H1 (cell line): ENCODE results near the gene RHD. TPM values are rescaled to one million over a fixed set of nuclear protein-coding genes. Genes with fewer than 3 reads are reported as not detected.
"Not testable (repeated sequence)": the region's sequence is repeated elsewhere in the genome, so short reads cannot be mapped to it uniquely, and the experiment has no call there.

Source experiments
- CTCF ChIA-PET: fragments of 300-600 bp; sonication (Branson Sonifier 250); formaldehyde crosslinking; loops from one replicate; lab custom pipeline; 2021; ENCODE audit not compliant: partially characterized antibody; lab: Charles Lee
- POLR2A ChIA-PET: fragments of 300-600 bp; sonication (Branson Sonifier 250); formaldehyde crosslinking; loops from one replicate; lab custom pipeline; 2021; ENCODE audit warnings: inconsistent platforms; ENCODE audit not compliant: partially characterized antibody; lab: Charles Lee
- DNase-seq, 2 experiments: peaks; one replicate each; pipeline versions ENCODE4 v3.0.0 to v3.0.0-alpha.2; 2010 to 2022; ENCODE audit warnings: low spot score in 2 of 2, low read depth in 1 of 2, mixed read lengths in 1 of 2
- FAIRE-seq: peaks from 2 replicates; lab custom pipeline; 2011; peaks lifted over from hg19 to GRCh38; lab: Jason Lieb, UNC
- H2AFZ ChIP-seq: 2 replicates; pipeline ENCODE4 v1.8.1; 2012; ENCODE audit warnings: low read length, inconsistent platforms
- H2AK5ac ChIP-seq: 2 replicates; pipeline ENCODE4 v1.6.1; 2013; ENCODE audit warnings: low read depth, low read length
- H2BK120ac ChIP-seq: replicated peaks from 2 replicates; pipeline ENCODE3; 2013; ENCODE audit warnings: low read depth, low read length, inconsistent platforms
- H2BK12ac ChIP-seq: 2 replicates; pipeline ENCODE4 v1.6.1; 2013; ENCODE audit warnings: low read depth, low read length
- H2BK15ac ChIP-seq: 2 replicates; pipeline ENCODE4 v1.6.1; 2013; ENCODE audit warnings: low read length
- H2BK20ac ChIP-seq: 2 replicates; pipeline ENCODE4 v1.6.1; 2013; ENCODE audit warnings: low read length
- H2BK5ac ChIP-seq: 2 replicates; pipeline ENCODE4 v1.6.1; 2013; ENCODE audit warnings: low read depth, low read length
- H3K14ac ChIP-seq: 2 replicates; pipeline ENCODE4 v1.6.1; 2013; ENCODE audit warnings: inconsistent platforms; ENCODE audit not compliant: insufficient read length
- H3K18ac ChIP-seq: 2 replicates; pipeline ENCODE4 v1.6.1; 2013; ENCODE audit warnings: low read length; ENCODE audit errors: extremely low read depth
- H3K23ac ChIP-seq: 2 replicates; pipeline ENCODE4 v1.6.1; 2013; ENCODE audit warnings: inconsistent platforms; ENCODE audit not compliant: insufficient read length
- H3K23me2 ChIP-seq: 2 replicates; pipeline ENCODE4 v1.6.1; 2013; ENCODE audit warnings: low read depth, low read length
- H3K27ac ChIP-seq: 2 replicates; pipeline ENCODE4 v1.6.1; 2011; ENCODE audit warnings: low read depth, low read length, inconsistent platforms
- H3K27me3 ChIP-seq, 4 experiments: replicated peaks in 1 of 4; 1 replicate in 1 of 4; 2 replicates in 3 of 4; pipeline versions ENCODE4 v1.6.1 to v1.8.1; 2011 to 2013; ENCODE audit warnings: low read length in 3 of 4, mild to moderate bottlenecking in 3 of 4, inconsistent platforms in 2 of 4, mixed read lengths in 2 of 4, moderate library complexity in 1 of 4; ENCODE audit not compliant: control insufficient read depth in 3 of 4, insufficient read depth in 3 of 4; ENCODE audit errors: extremely low read depth in 1 of 4
- H3K36me3 ChIP-seq, 4 experiments: 2 replicates each; pipeline versions ENCODE4 v1.6.1 to v1.8.1; 2011 to 2013; ENCODE audit warnings: mild to moderate bottlenecking in 4 of 4, low read length in 3 of 4, moderate library complexity in 2 of 4, control low read depth in 1 of 4, inconsistent platforms in 1 of 4; ENCODE audit not compliant: insufficient read depth in 4 of 4, control insufficient read depth in 2 of 4
- H3K4ac ChIP-seq: replicated peaks from 2 replicates; pipeline ENCODE3; 2013; ENCODE audit warnings: low read length, low read depth, mixed read lengths, inconsistent platforms; ENCODE audit not compliant: insufficient read length
- H3K4me1 ChIP-seq, 4 experiments: replicated peaks in 1 of 4; 1 replicate in 1 of 4; 2 replicates in 3 of 4; pipeline versions ENCODE4 v1.6.1 to v1.8.1; 2011 to 2013; ENCODE audit warnings: low read length in 3 of 4, inconsistent platforms in 2 of 4, mixed read lengths in 1 of 4; ENCODE audit not compliant: insufficient read depth in 4 of 4, control insufficient read depth in 3 of 4
- H3K4me2 ChIP-seq, 2 experiments: 2 replicates each; pipeline versions ENCODE4 v1.6.1 to v1.8.1; 2011 to 2013; ENCODE audit warnings: low read depth in 2 of 2, low read length in 2 of 2, control low read depth in 1 of 2, inconsistent platforms in 1 of 2, mild to moderate bottlenecking in 1 of 2; ENCODE audit not compliant: insufficient read depth in 1 of 2
- H3K4me3 ChIP-seq, 4 experiments: fragments of 200-600, 300-600 bp in 1 of 4; sonication (generic), shearing (Covaris generic), sonication (Bioruptor Twin) in 1 of 4; 2 replicates each; pipeline versions ENCODE4 v1.5.1 to v1.8.1; 2011 to 2016; ENCODE audit warnings: low read length in 4 of 4, low read depth in 3 of 4, control low read depth in 2 of 4, inconsistent platforms in 2 of 4, mild to moderate bottlenecking in 2 of 4, mixed read lengths in 1 of 4, moderate library complexity in 1 of 4; ENCODE audit not compliant: insufficient read depth in 2 of 4; ENCODE audit errors: extremely low read depth in 1 of 4
- H3K56ac ChIP-seq: replicated peaks from 2 replicates; pipeline ENCODE3; 2013; ENCODE audit warnings: low read depth, mild to moderate bottlenecking, mixed read lengths, low read length, inconsistent platforms; ENCODE audit not compliant: insufficient read length
- H3K79me1 ChIP-seq: 2 replicates; pipeline ENCODE4 v1.6.1; 2013; ENCODE audit warnings: low read depth, low read length, control low read depth
- H3K79me2 ChIP-seq, 2 experiments: 2 replicates each; pipeline versions ENCODE4 v1.6.1 to v1.8.1; 2012 to 2013; ENCODE audit warnings: low read length in 2 of 2, mild to moderate bottlenecking in 2 of 2, inconsistent platforms in 1 of 2; ENCODE audit not compliant: insufficient read depth in 2 of 2, control insufficient read depth in 1 of 2
- H3K9ac ChIP-seq, 4 experiments: replicated peaks in 1 of 4; 1 replicate in 1 of 4; 2 replicates in 3 of 4; pipeline versions ENCODE4 v1.6.1 to v1.8.1; 2011 to 2013; ENCODE audit warnings: low read depth in 3 of 4, low read length in 3 of 4, control low read depth in 2 of 4, mild to moderate bottlenecking in 2 of 4, moderate library complexity in 2 of 4, inconsistent platforms in 1 of 4; ENCODE audit errors: extremely low read depth in 1 of 4
- H3K9me3 ChIP-seq, 2 experiments: 2 replicates each; pipeline versions ENCODE4 v1.6.1 to v1.8.1; 2012 to 2013; ENCODE audit warnings: mild to moderate bottlenecking in 2 of 2, moderate library complexity in 2 of 2, control low read depth in 1 of 2, inconsistent platforms in 1 of 2, low read depth in 1 of 2, low read length in 1 of 2, mixed read lengths in 1 of 2; ENCODE audit not compliant: insufficient read depth in 2 of 2
- H4K20me1 ChIP-seq, 2 experiments: replicated peaks in 1 of 2; 2 replicates each; pipeline versions ENCODE3 to v1.8.1; 2011 to 2013; ENCODE audit warnings: inconsistent platforms in 2 of 2, low read length in 2 of 2, mild to moderate bottlenecking in 1 of 2; ENCODE audit not compliant: insufficient read depth in 2 of 2, control insufficient read depth in 1 of 2
- H4K5ac ChIP-seq: 2 replicates; pipeline ENCODE4 v1.6.1; 2013; ENCODE audit warnings: low read length, low read depth, mixed read lengths, inconsistent platforms; ENCODE audit not compliant: insufficient read length
- H4K8ac ChIP-seq: 2 replicates; pipeline ENCODE4 v1.8.0; 2013; ENCODE audit warnings: mild to moderate bottlenecking, moderate library complexity, low read length, inconsistent platforms; ENCODE audit not compliant: insufficient read depth; ENCODE audit errors: extremely low read depth
- H4K91ac ChIP-seq: replicated peaks from 2 replicates; pipeline ENCODE3; 2013; ENCODE audit warnings: low read length, mixed read lengths, inconsistent platforms; ENCODE audit not compliant: insufficient read length
- WGBS, 2 experiments: shearing (Covaris generic) in 1 of 2; methylation state at CpG; one replicate each; pipeline versions ENCODE4 v1.1.6 to v1.1.7; 2013 to 2015; ENCODE audit warnings: low lambda C conversion rate in 2 of 2, mixed read lengths in 2 of 2, inconsistent platforms in 1 of 2, low coverage in 1 of 2, missing lambda C conversion rate in 1 of 2; ENCODE audit not compliant: insufficient replicate concordance in 2 of 2, insufficient coverage in 1 of 2, insufficient read length in 1 of 2; ENCODE audit errors: extremely low coverage in 1 of 2, missing lambda C conversion rate in 1 of 2; 5-methylcytosine and 5-hydroxymethylcytosine counted together
- polyA plus RNA-seq, 7 experiments: library from polyadenylated mRNA; depleted of rRNA in 3 of 7; stranded (reverse) in 5 of 7; unstranded in 2 of 7; fragments of >200 nt in 5 of 7; fragments of 200-250 nt in 2 of 7; gene quantifications; 1 replicate in 5 of 7; 2 replicates in 1 of 7; 4 replicates in 1 of 7; pipeline versions ENCODE4 v1.2.1 to v1.2.3, GENCODE V29; 2011 to 2013; ENCODE audit warnings: missing spikeins in 2 of 7, mixed read lengths in 2 of 7
- total RNA-seq: library from RNA; stranded (reverse); fragmentation: NEBNext Ultra II Directional; extraction: Animal tissue kit (Norgen Biotek cat#: 25700); gene quantifications from 2 replicates; pipeline ENCODE4 v1.2.1, GENCODE V29; 2021

RHD gene
- total and polyA plus RNA-seq, 2 of the 8 experiments (the other 6 are each of a cell fraction or from before 2014, with no cell fraction given) = 0.21 TPM; not detected in 1

GRCh38 chr1:25294889-25295826 lies 22.8 kb downstream of the RHD start:
- FAIRE-seq = peak; percentile 76

More at GRCh38 chr1:25294889-25295826, 22.8 kb downstream of the RHD start:
- H3K9me3 ChIP-seq, H2BK15ac ChIP-seq, H3K9ac ChIP-seq, H3K4ac ChIP-seq, H3K23ac ChIP-seq, H3K79me1 ChIP-seq, CTCF ChIA-PET, H2BK5ac ChIP-seq, H2BK120ac ChIP-seq, H2BK12ac ChIP-seq, H2AFZ ChIP-seq, H3K4me1 ChIP-seq, H3K36me3 ChIP-seq, DNase-seq, H3K23me2 ChIP-seq, H3K18ac ChIP-seq, H3K14ac ChIP-seq, H4K5ac ChIP-seq, H4K91ac ChIP-seq, H3K56ac ChIP-seq, H3K4me3 ChIP-seq, H3K27me3 ChIP-seq, H3K79me2 ChIP-seq, H4K8ac ChIP-seq, H3K4me2 ChIP-seq, H4K20me1 ChIP-seq, H3K27ac ChIP-seq, POLR2A ChIA-PET, H2AK5ac ChIP-seq, H2BK20ac ChIP-seq: not testable (repeated sequence)
- 83% methylated on average over 5 of the region's 14 CpGs; no CpG with 5 or more reads in 1 of the 2 experiments for WGBS, 2 experiments
